Ecto neural progenitor cell (in vitro differentiated cells): Measurements from ENCODE around the gene HDAC6.
A peak's percentile ranks its signal among the peaks of the same experiment; 100 is the strongest.
"Not testable (repeated sequence)": the region's sequence is repeated elsewhere in the genome, so short reads cannot be mapped to it uniquely, and the experiment has no call there.

Source experiments
- DNase-seq: peaks from one replicate; pipeline ENCODE4 v3.0.0-alpha.2; 2018; ENCODE audit warnings: low spot score

Gene HDAC6

GRCh38 chrX:48789366-48790220 is 12.3 kb upstream of the HDAC6 start:
- no peak for DNase-seq

GRCh38 chrX:48790477-48790876 is 11.4 kb upstream of the HDAC6 start:
- DNase-seq, result no peak

- DNase-seq, result no peak
Measured at GRCh38 chrX:48791063-48791820, 10.6 kb upstream of the HDAC6 start.

GRCh38 chrX:48792219-48792618 is 9.6 kb upstream of the HDAC6 start:
- no peak for DNase-seq

GRCh38 chrX:48793935-48794334 is 7.9 kb upstream of the HDAC6 start:
- DNase-seq, result no peak

GRCh38 chrX:48794340-48794910 is 7.4 kb upstream of the HDAC6 start:
- no peak for DNase-seq

- no peak for DNase-seq
Measured at GRCh38 chrX:48794911-48795515, 6.9 kb upstream of the HDAC6 start.

- DNase-seq, result no peak
Measured at GRCh38 chrX:48798318-48798717, 3.5 kb upstream of the HDAC6 start.

- no peak for DNase-seq
Measured at GRCh38 chrX:48800574-48801279, 1.1 kb upstream of the HDAC6 start.

- DNase-seq, result peak; percentile 87
Measured at GRCh38 chrX:48802089-48802904, 430 bp downstream of the HDAC6 start.

GRCh38 chrX:48802905-48803200 is 986 bp downstream of the HDAC6 start:
- DNase-seq, result no peak

GRCh38 chrX:48806081-48806480 is 4.2 kb downstream of the HDAC6 start:
- DNase-seq, result no peak

- DNase-seq, result no peak
Measured at GRCh38 chrX:48813644-48814043, 11.8 kb downstream of the HDAC6 start.

- no peak for DNase-seq
Measured at GRCh38 chrX:48814722-48815121, 12.9 kb downstream of the HDAC6 start.

- no peak for DNase-seq
Measured at GRCh38 chrX:48815266-48815665, 13.4 kb downstream of the HDAC6 start.

- no peak for DNase-seq
Measured at GRCh38 chrX:48816014-48816810, 14.3 kb downstream of the HDAC6 start.

GRCh38 chrX:48818098-48818497 is 16.2 kb downstream of the HDAC6 start:
- DNase-seq, result no peak

GRCh38 chrX:48818866-48819265 is 17.0 kb downstream of the HDAC6 start:
- no peak for DNase-seq

- not testable (repeated sequence) for DNase-seq
Measured at GRCh38 chrX:48819394-48819793, 17.5 kb downstream of the HDAC6 start.

GRCh38 chrX:48823053-48823452 is 21.2 kb downstream of the HDAC6 start:
- DNase-seq, result no peak
